SU-DHL-6 (cell line): ENCODE results near the gene RFTN1.

Experiments
- CTCF ChIP-seq: fragments of 200-600 bp; sonication (generic); IDR thresholded peaks from one replicate; pipeline ENCODE4 v1.5.1; 2017; ENCODE audit warnings: antibody characterized with exemption, mild to moderate bottlenecking, low read length, moderate library complexity; ENCODE audit not compliant: insufficient read depth, poor library complexity, severe bottlenecking
- EZH2phosphoT487 ChIP-seq: fragments of 200-600 bp; sonication (generic), shearing (Covaris generic); conservative IDR thresholded peaks from 2 replicates; pipeline ENCODE4 v1.6.1; 2018; ENCODE audit warnings: mild to moderate bottlenecking, antibody characterized with exemption, low read length, moderate library complexity, mixed read lengths

GRCh38 chr3:16547561-16548357 lies 34.3 kb upstream of the RFTN1 start:
- TF ChIP-seq EZH2phosphoT487 (no peak), CTCF (no peak)
